Activated naive CD4-positive, alpha-beta T cell treated with anti-CD3 and anti-CD28 coated beads, Interleukin-2, amount 50 U/mL, for 24 hours (primary cell): ENCODE results near the gene INPP1.
"Not testable (repeated sequence)": the region's sequence is repeated elsewhere in the genome, so short reads cannot be mapped to it uniquely, and the experiment has no call there.

Experiments
- H3K27ac Mint-ChIP-seq: one replicate; pipeline ENCODE4 v1.8.0; 2021; ENCODE audit warnings: mild to moderate bottlenecking, mixed read lengths
- H3K27me3 Mint-ChIP-seq: one replicate; pipeline ENCODE4 v1.8.0; 2021; ENCODE audit warnings: mixed read lengths
- H3K36me3 Mint-ChIP-seq: one replicate; pipeline ENCODE4 v1.8.0; 2021; ENCODE audit warnings: mixed read lengths
- H3K4me1 Mint-ChIP-seq: one replicate; pipeline ENCODE4 v1.8.0; 2021; ENCODE audit warnings: mixed read lengths
- H3K4me3 Mint-ChIP-seq: one replicate; pipeline ENCODE4 v1.8.0; 2021; ENCODE audit warnings: mild to moderate bottlenecking, mixed read lengths
- H3K9me3 Mint-ChIP-seq: one replicate; pipeline ENCODE4 v1.8.0; 2021; ENCODE audit warnings: mixed read lengths

INPP1 gene, protein sequence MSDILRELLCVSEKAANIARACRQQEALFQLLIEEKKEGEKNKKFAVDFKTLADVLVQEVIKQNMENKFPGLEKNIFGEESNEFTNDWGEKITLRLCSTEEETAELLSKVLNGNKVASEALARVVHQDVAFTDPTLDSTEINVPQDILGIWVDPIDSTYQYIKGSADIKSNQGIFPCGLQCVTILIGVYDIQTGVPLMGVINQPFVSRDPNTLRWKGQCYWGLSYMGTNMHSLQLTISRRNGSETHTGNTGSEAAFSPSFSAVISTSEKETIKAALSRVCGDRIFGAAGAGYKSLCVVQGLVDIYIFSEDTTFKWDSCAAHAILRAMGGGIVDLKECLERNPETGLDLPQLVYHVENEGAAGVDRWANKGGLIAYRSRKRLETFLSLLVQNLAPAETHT

GRCh38 chr2:190343536-190344275, at the start of gene INPP1:
INPP1 (plus strand) TSS chr2:190343589; CDS start chr2:190360103, 16,514 bp downstream.
- H3K9me3 Mint-ChIP-seq = no peaks in the 10 kb centered on the region
- no peaks in the 10 kb centered on the region for H3K36me3 Mint-ChIP-seq
- peak within 1 kb of the TSS; percentile 33 for H3K27ac Mint-ChIP-seq
- peaks cover 17% of the 10 kb centered on the region for H3K4me1 Mint-ChIP-seq
- H3K27me3 Mint-ChIP-seq = peaks cover under 1% of the 10 kb centered on the region
- peak within 1 kb of the TSS; percentile 90 for H3K4me3 Mint-ChIP-seq

DNA sequence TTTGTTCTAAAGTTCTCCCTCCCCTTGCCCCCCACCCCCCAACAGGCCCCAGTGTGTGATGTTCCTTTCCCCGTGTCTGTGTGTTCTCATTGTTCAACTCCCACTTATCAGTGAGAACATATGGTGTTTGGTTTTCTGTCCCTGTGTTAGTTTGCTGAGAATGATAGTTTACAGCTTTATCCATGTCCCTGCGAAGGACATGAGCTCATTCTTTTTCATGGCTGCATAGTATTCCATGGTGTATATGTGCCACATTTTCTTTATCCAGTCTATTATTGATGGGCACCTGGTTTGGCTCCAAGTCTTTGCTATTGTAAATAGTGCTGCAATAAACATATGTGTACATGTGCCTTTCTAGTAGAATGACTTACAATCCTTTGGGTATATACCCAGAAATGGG, 45.5 kb upstream of the INPP1 start:
- H3K9me3 Mint-ChIP-seq, H3K27me3 Mint-ChIP-seq, H3K4me3 Mint-ChIP-seq, H3K27ac Mint-ChIP-seq, H3K4me1 Mint-ChIP-seq: not testable (repeated sequence)
- H3K36me3 Mint-ChIP-seq = peaks cover 44% of the 10 kb centered on the region

GRCh38 chr2:190301032-190301431, 42.4 kb upstream of the INPP1 start:
- Mint-ChIP-seq H3K9me3 (peaks cover 6% of the 10 kb centered on the region), H3K27ac (no peak overlapping the region), H3K36me3 (peaks cover 44% of the 10 kb centered on the region), H3K4me1 (peaks cover 6% of the 10 kb centered on the region), H3K4me3 (no peak overlapping the region), H3K27me3 (no peaks in the 10 kb centered on the region)

- H3K36me3 Mint-ChIP-seq = peaks cover 41% of the 10 kb centered on the region
- peaks cover 6% of the 10 kb centered on the region for H3K9me3 Mint-ChIP-seq
- no peak overlapping the region for H3K4me3 Mint-ChIP-seq
- H3K27ac Mint-ChIP-seq = no peak overlapping the region
- H3K4me1 Mint-ChIP-seq = peaks cover 6% of the 10 kb centered on the region
- H3K27me3 Mint-ChIP-seq = no peaks in the 10 kb centered on the region
Observed at GRCh38 chr2:190302052-190302451, 41.3 kb upstream of the INPP1 start.

DNA sequence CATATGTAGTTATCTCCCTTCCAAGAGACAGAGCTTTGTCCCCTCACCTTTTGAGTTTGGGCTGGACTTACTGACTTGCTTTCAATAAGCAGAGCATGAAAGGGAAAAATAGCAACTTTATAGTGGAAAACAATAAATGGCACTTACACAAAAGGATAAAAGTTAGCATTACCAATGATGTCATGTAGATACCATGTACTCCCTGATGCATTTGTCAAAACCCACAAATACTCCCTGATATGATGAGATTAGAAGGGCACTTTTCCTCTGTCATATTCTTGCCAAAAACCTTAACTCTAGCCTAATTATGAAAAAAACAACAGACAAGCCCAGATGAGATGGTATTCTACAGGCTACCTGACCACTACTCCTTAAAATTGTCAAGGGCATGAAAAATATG, 39.7 kb upstream of the INPP1 start:
- no peaks in the 10 kb centered on the region for H3K27me3 Mint-ChIP-seq

DNA sequence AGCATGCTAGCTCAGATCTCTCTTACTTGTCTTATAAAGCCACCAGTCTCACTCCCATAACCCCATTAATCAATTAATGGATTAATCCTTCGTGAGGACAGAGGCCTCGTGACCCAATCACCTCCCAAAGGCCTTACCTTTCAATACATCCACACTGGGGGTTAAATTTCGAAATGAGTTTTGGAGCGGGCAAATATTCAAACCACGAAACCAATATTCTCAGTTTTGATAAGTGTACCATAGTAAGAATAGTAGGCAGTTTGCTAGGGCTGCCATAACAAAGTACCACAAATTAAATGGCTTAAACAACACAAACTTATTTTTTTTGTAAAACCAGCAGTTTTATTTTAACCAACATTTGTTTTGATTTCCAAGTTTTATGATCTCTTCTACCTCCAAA, 39.0 kb upstream of the INPP1 start:
- Mint-ChIP-seq H3K36me3 (peaks cover 42% of the 10 kb centered on the region), H3K4me1 (peaks cover 10% of the 10 kb centered on the region), H3K4me3 (no peak overlapping the region), H3K27ac (no peak overlapping the region), H3K9me3 (peaks cover 6% of the 10 kb centered on the region), H3K27me3 (no peaks in the 10 kb centered on the region)

More for the DNA sequence above, 39.7 kb upstream of the INPP1 start:
- no peak overlapping the region for H3K27ac Mint-ChIP-seq
- peaks cover 10% of the 10 kb centered on the region for H3K4me1 Mint-ChIP-seq
- H3K9me3 Mint-ChIP-seq = peaks cover 6% of the 10 kb centered on the region
- H3K4me3 Mint-ChIP-seq = no peak overlapping the region
- peaks cover 44% of the 10 kb centered on the region for H3K36me3 Mint-ChIP-seq

GRCh38 chr2:190308031-190308430, 35.4 kb upstream of the INPP1 start:
- no peaks in the 10 kb centered on the region for H3K27me3 Mint-ChIP-seq
- no peaks in the 10 kb centered on the region for H3K9me3 Mint-ChIP-seq
- no peak overlapping the region for H3K27ac Mint-ChIP-seq
- H3K36me3 Mint-ChIP-seq = peaks cover 19% of the 10 kb centered on the region
- no peak overlapping the region for H3K4me3 Mint-ChIP-seq
- H3K4me1 Mint-ChIP-seq = peaks cover 7% of the 10 kb centered on the region

GRCh38 chr2:190311893-190312634, 31.3 kb upstream of the INPP1 start:
- Mint-ChIP-seq H3K36me3 (peaks cover 17% of the 10 kb centered on the region), H3K4me1 (peaks cover 27% of the 10 kb centered on the region), H3K27ac (no peak overlapping the region), H3K27me3 (no peaks in the 10 kb centered on the region), H3K9me3 (no peaks in the 10 kb centered on the region), H3K4me3 (no peak overlapping the region)

- H3K9me3 Mint-ChIP-seq, H3K27me3 Mint-ChIP-seq, H3K27ac Mint-ChIP-seq, H3K4me3 Mint-ChIP-seq: not testable (repeated sequence)
- Mint-ChIP-seq H3K36me3 (peaks cover 17% of the 10 kb centered on the region), H3K4me1 (peaks cover 33% of the 10 kb centered on the region)
Observed at GRCh38 chr2:190312635-190313025, 30.8 kb upstream of the INPP1 start.

- Mint-ChIP-seq H3K27me3 (no peaks in the 10 kb centered on the region), H3K4me3 (no peak overlapping the region), H3K4me1 (peaks cover 40% of the 10 kb centered on the region), H3K27ac (no peak overlapping the region), H3K36me3 (peaks cover 13% of the 10 kb centered on the region), H3K9me3 (no peaks in the 10 kb centered on the region)
Observed at GRCh38 chr2:190313880-190314279, 29.5 kb upstream of the INPP1 start.

DNA sequence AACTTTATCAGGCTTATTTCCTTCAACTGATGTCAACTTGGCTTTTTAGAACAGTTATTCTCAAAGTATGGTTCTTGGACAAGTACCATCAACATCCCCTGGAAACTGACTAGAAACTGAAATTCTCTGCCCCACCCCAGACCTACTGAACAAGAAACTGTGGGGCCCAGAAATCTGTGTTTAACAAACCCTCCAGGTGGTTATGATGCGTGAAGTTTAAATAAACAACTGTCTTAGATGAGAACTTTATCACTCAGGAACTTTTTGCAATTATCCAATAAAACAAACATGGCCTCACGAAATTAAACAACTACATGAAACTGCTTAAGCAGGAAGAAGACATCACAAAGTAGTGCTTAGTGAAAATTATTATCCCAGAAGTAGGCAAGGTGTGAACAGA, 28.1 kb upstream of the INPP1 start:
- Mint-ChIP-seq H3K4me1 (peaks cover 51% of the 10 kb centered on the region), H3K9me3 (no peaks in the 10 kb centered on the region), H3K27me3 (no peaks in the 10 kb centered on the region), H3K27ac (no peak overlapping the region), H3K36me3 (peaks cover 11% of the 10 kb centered on the region), H3K4me3 (no peak overlapping the region)

DNA sequence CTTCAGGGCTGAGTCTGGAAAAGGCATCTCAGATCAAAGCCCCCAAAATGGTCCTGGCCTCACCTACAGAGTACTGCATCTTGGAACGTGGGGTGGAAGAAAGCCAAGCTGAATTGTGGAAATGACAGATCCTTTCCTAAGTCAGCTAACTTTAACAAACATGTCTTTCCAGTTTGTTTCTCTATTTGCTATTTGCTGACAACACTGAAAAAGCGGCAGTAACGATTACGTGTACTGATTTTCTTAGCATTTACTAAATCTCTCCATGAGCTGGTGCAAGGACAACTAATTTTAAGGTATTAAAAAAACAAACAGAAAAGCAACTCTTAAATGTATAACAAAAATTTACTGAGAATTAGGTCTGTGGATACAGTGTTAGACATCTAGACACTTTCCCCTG, 24.9 kb upstream of the INPP1 start:
- Mint-ChIP-seq H3K4me1 (peaks cover 57% of the 10 kb centered on the region), H3K27me3 (no peaks in the 10 kb centered on the region), H3K9me3 (no peaks in the 10 kb centered on the region), H3K4me3 (peak overlapping the region; percentile 93), H3K36me3 (peaks cover 6% of the 10 kb centered on the region), H3K27ac (peak overlapping the region; percentile 43)

- Mint-ChIP-seq H3K27ac (peak overlapping the region; percentile 94), H3K4me1 (peaks cover 57% of the 10 kb centered on the region), H3K36me3 (peaks cover 6% of the 10 kb centered on the region), H3K4me3 (peak overlapping the region; percentile 93), H3K27me3 (no peaks in the 10 kb centered on the region), H3K9me3 (no peaks in the 10 kb centered on the region)
Observed at GRCh38 chr2:190318931-190319554, 24.3 kb upstream of the INPP1 start.

- Mint-ChIP-seq H3K27me3 (no peaks in the 10 kb centered on the region), H3K27ac (peak within 1 kb of the TSS; percentile 95), H3K36me3 (peaks cover 6% of the 10 kb centered on the region), H3K4me1 (peaks cover 53% of the 10 kb centered on the region), H3K4me3 (peak within 1 kb of the TSS; percentile 93), H3K9me3 (no peaks in the 10 kb centered on the region)
Observed at GRCh38 chr2:190319555-190320498, 23.6 kb upstream of the INPP1 start, which contains the start of gene HIBCH. HIBCH (minus strand) TSS chr2:190319826; CDS start chr2:190319750, 76 bp downstream.
